ENCODE data around the gene TLDC2. TPM values are rescaled to one million over a fixed set of nuclear protein-coding genes. Genes with fewer than 3 reads are reported as not detected.

TLDC2 gene
- total and polyA plus RNA-seq, 2 of the 8 experiments (the other 6 are each of a cell fraction or from before 2014, with no cell fraction given): 0.29 to 0.34 TPM

DNA sequence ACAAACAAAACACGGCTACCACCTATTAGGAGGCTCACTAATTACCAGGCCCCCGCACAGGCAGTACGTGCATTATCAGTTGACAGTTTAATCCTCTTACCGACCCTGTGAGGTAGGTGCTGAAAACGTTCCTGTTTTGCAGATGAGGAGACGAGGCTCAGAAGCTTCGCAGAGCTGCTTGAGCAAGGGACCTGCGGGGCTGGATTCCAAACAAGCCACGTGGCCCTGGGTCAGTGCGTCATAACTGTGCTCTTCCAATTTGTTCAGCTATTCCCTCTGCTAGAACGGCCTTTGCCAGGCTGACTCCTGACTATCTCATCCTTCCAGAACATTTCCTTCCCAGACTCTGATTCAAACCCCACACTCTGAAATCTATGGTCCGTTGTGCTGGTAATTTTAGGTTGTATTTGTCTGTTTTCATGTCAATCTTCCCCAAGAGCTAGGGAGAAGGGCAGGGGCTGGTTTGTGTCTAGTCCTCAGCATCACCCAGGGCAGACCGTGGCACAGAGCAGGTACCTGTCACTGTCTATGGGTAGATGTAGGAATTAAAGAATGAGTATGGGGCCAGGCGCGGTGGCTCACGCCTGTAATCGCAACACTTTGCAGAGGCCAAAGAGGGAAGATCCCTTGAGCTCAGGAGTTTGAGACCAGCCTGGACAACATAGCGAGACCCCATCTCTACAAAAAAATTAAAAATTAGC lies 28.8 kb upstream of the TLDC2 start:
- Histone ChIP-seq H2AFZ (ENCODE audit: low read length) (no peak overlapping the region), H3K4ac (replicated peaks; ENCODE audit: insufficient read length, low read depth, low read length) (no peak overlapping the region), H3K79me1 (ENCODE audit: low read depth, low read length) (peaks cover 2% of the 10 kb centered on the region; the same call in 1 of the 2 replicates), H3K36me3 (ENCODE audit: control insufficient read depth in 2 of 4, insufficient read depth in 4 of 4, low read length in 3 of 4) (no peaks in the 10 kb centered on the region; a peak in 2 of 8 replicates), H3K23ac (ENCODE audit: insufficient read length) (no peak overlapping the region), H4K5ac (ENCODE audit: insufficient read length, low read depth, low read length) (no peak overlapping the region), H3K9ac (replicated peaks in 1 of 4; ENCODE audit: extremely low read depth in 1 of 4, low read depth in 3 of 4, low read length in 3 of 4) (no peak overlapping the region), H4K20me1 (replicated peaks in 1 of 2; ENCODE audit: control insufficient read depth in 1 of 2, insufficient read depth in 2 of 2, low read length in 2 of 2) (peaks cover 0 to 7% of the 10 kb centered on the region in 2 experiments), H4K8ac (ENCODE audit: extremely low read depth, insufficient read depth, low read length) (no peak overlapping the region), H2AK5ac (ENCODE audit: low read depth, low read length) (no peak overlapping the region), H2BK20ac (ENCODE audit: low read length) (no peak overlapping the region), H2BK12ac (ENCODE audit: low read depth, low read length) (no peak overlapping the region), H3K4me2 (ENCODE audit: insufficient read depth in 1 of 2, low read depth in 2 of 2, low read length in 2 of 2) (no peak overlapping the region), H2BK120ac (replicated peaks; ENCODE audit: low read depth, low read length) (no peak overlapping the region), H4K91ac (replicated peaks; ENCODE audit: insufficient read length, low read length) (no peak overlapping the region), H3K4me3 (ENCODE audit: extremely low read depth in 1 of 4, insufficient read depth in 2 of 4, low read depth in 3 of 4, low read length in 4 of 4) (no peak overlapping the region), H3K4me1 (replicated peaks in 1 of 4; ENCODE audit: control insufficient read depth in 3 of 4, insufficient read depth in 4 of 4, low read length in 3 of 4) (peaks cover 0 to 7% (median 4%) of the 10 kb centered on the region in 4 experiments; a peak in 4 of 7 replicates), H2BK15ac (ENCODE audit: low read length) (no peak overlapping the region), H3K14ac (ENCODE audit: insufficient read length) (no peak overlapping the region), H2BK5ac (ENCODE audit: low read depth, low read length) (no peak overlapping the region; the same call in 1 of the 2 replicates), H3K23me2 (ENCODE audit: low read depth, low read length) (0 out of 2 replicates have a peak, but pooled peaks cover 2% of the 10 kb centered on the region), H3K18ac (ENCODE audit: extremely low read depth, low read length) (no peak overlapping the region), H3K9me3 (ENCODE audit: insufficient read depth in 2 of 2, low read depth in 1 of 2, low read length in 1 of 2) (peaks cover 3 to 4% of the 10 kb centered on the region in 2 experiments; a peak in 3 of 4 replicates), H3K56ac (replicated peaks; ENCODE audit: insufficient read length, low read depth, low read length) (no peak overlapping the region), H3K27me3 (replicated peaks in 1 of 4; ENCODE audit: control insufficient read depth in 3 of 4, extremely low read depth in 1 of 4, insufficient read depth in 3 of 4, low read length in 3 of 4) (no peaks in the 10 kb centered on the region), H3K79me2 (ENCODE audit: control insufficient read depth in 1 of 2, insufficient read depth in 2 of 2, low read length in 2 of 2) (peaks cover 0 to 7% of the 10 kb centered on the region in 2 experiments; a peak in 2 of 4 replicates), H3K27ac (ENCODE audit: low read depth, low read length) (no peak overlapping the region)
- 90% methylated on average over 18 of the region's 18 CpGs; no CpG with 5 or more reads in 1 of the 2 experiments for WGBS, 2 experiments (ENCODE audit: extremely low coverage in 1 of 2, insufficient coverage in 1 of 2, insufficient read length in 1 of 2, insufficient replicate concordance in 2 of 2, low coverage in 1 of 2, low lambda C conversion rate in 2 of 2, missing lambda C conversion rate in 1 of 2)
- no peak for FAIRE-seq
- POLR2A ChIA-PET (ENCODE audit: partially characterized antibody): interaction anchor here (1.1 to 8.6 kb wide), 7 partner anchors 9 to 384 kb away, joined by 3 to 54 read pairs (median 3); a partner anchor contains a TSS
- TF ChIP-seq RXRA (IDR thresholded peaks at IDR 0.05; ENCODE audit: insufficient read depth, low read depth, low read length) (no peak), POU5F1 (IDR thresholded peaks at IDR 0.05; ENCODE audit: low read depth, low read length) (no peak), BACH1 (IDR thresholded peaks at IDR 0.05; ENCODE audit: low read length) (no peak), TAF7 (optimal IDR thresholded peaks at IDR 0.05; ENCODE audit: borderline replicate concordance, low read depth, low read length) (no peak), CEBPB (IDR thresholded peaks at IDR 0.05; ENCODE audit: low read depth, low read length) (no peak)
- CTCF ChIA-PET (ENCODE audit: partially characterized antibody): interaction anchor here (0.6 to 5.6 kb wide), 10 partner anchors 8 to 156 kb away, joined by 3 to 45 read pairs (median 8); a partner anchor contains a TSS
- no peak for DNase-seq (ENCODE audit: low read depth in 1 of 2, low spot score in 2 of 2)

Measured in H1 (cell line).